SK-N-SH (cell line): ENCODE data around the gene PSMA3. TPM values are rescaled to one million over a fixed set of nuclear protein-coding genes. Genes with fewer than 3 reads are reported as not detected.

ENCODE experiments used
- CTCF ChIA-PET: fragments of 300-600, 350-600 bp; formaldehyde crosslinking; extraction: SDS; loops from one replicate; lab custom pipeline; 2021; lab: Yijun Ruan, JAX
- POLR2A ChIA-PET: fragments of 350-600 bp; sonication (Branson Sonifier 250); formaldehyde crosslinking; extraction: SDS; loops from one replicate; lab custom pipeline; 2020; ENCODE audit warnings: antibody characterized with exemption, inconsistent platforms; lab: Yijun Ruan, JAX
- DNase-seq: peaks from one replicate; pipeline ENCODE4 v3.0.0; 2012
- H2AFZ ChIP-seq: fragments of 200-600 bp; sonication (generic); 2 replicates; pipeline ENCODE4 v1.8.1; 2016; ENCODE audit warnings: antibody characterized with exemption, mild to moderate bottlenecking, low read depth
- H3F3A ChIP-seq: fragments of 200-600 bp; sonication (generic); replicated peaks from 2 replicates; pipeline ENCODE3; 2016; ENCODE audit warnings: antibody characterized with exemption, mild to moderate bottlenecking; ENCODE audit not compliant: insufficient read depth
- H3K27ac ChIP-seq, 2 experiments: fragments of 200-500 bp in 1 of 2; fragments of 200-600 bp in 1 of 2; sonication (Bioruptor generic) in 1 of 2; sonication (generic), shearing (Covaris generic) in 1 of 2; 2 replicates each; pipeline versions ENCODE4 v1.5.1 to v1.6.1; 2014 to 2016; ENCODE audit warnings: low read depth in 2 of 2, inconsistent platforms in 1 of 2, low read length in 1 of 2, mild to moderate bottlenecking in 1 of 2, mixed read lengths in 1 of 2
- H3K27me3 ChIP-seq: fragments of 200-600 bp; sonication (generic), shearing (Covaris generic); 2 replicates; pipeline ENCODE4 v1.6.1; 2016; ENCODE audit warnings: mixed run types; ENCODE audit not compliant: insufficient read depth
- H3K36me3 ChIP-seq, 2 experiments: fragments of 200-500 bp in 1 of 2; fragments of 200-600 bp in 1 of 2; sonication (Bioruptor generic) in 1 of 2; sonication (generic) in 1 of 2; replicated peaks in 1 of 2; 2 replicates each; pipeline versions ENCODE3 to v1.5.1; 2014 to 2016; ENCODE audit warnings: low read length in 1 of 2, mild to moderate bottlenecking in 1 of 2; ENCODE audit not compliant: insufficient read depth in 2 of 2, control insufficient read depth in 1 of 2
- H3K4me1 ChIP-seq, 2 experiments: fragments of 200-500 bp in 1 of 2; fragments of 200-600 bp in 1 of 2; sonication (Bioruptor generic) in 1 of 2; sonication (generic), shearing (Covaris generic) in 1 of 2; 2 replicates each; pipeline versions ENCODE4 v1.5.1 to v1.6.1; 2014 to 2016; ENCODE audit warnings: low read depth in 1 of 2, low read length in 1 of 2, mixed run types in 1 of 2; ENCODE audit not compliant: insufficient read depth in 2 of 2, control insufficient read depth in 1 of 2
- H3K4me2 ChIP-seq: fragments of 200-600 bp; sonication (generic), shearing (Covaris generic); 2 replicates; pipeline ENCODE4 v1.6.1; 2017; ENCODE audit warnings: mixed run types
- H3K4me3 ChIP-seq, 2 experiments: fragments of 200-500 bp in 1 of 2; fragments of 200-600 bp in 1 of 2; sonication (Bioruptor generic) in 1 of 2; sonication (generic), shearing (Covaris generic) in 1 of 2; 2 replicates each; pipeline versions ENCODE4 v1.5.1 to v1.8.1; 2014 to 2016; ENCODE audit warnings: low read depth in 2 of 2, inconsistent platforms in 1 of 2, low read length in 1 of 2, mild to moderate bottlenecking in 1 of 2, mixed read lengths in 1 of 2, moderate library complexity in 1 of 2
- H3K79me2 ChIP-seq: fragments of 200-600 bp; sonication (generic); 2 replicates; pipeline ENCODE4 v1.8.1; 2017; ENCODE audit warnings: mild to moderate bottlenecking; ENCODE audit not compliant: insufficient read depth
- H3K9ac ChIP-seq: fragments of 200-600 bp; sonication (generic); 2 replicates; pipeline ENCODE4 v1.6.1; 2017; ENCODE audit warnings: mixed run types
- H3K9me2 ChIP-seq: fragments of 200-600 bp; sonication (generic); 2 replicates; pipeline ENCODE4 v1.6.1; 2017; ENCODE audit warnings: mixed run types
- H3K9me3 ChIP-seq: fragments of 200-600 bp; sonication (generic); 2 replicates; pipeline ENCODE4 v1.6.1; 2017; ENCODE audit warnings: mixed run types, mild to moderate bottlenecking, moderate library complexity
- H4K20me1 ChIP-seq: fragments of 200-600 bp; sonication (generic); 2 replicates; pipeline ENCODE4 v1.6.1; 2017; ENCODE audit warnings: mild to moderate bottlenecking, mixed run types; ENCODE audit not compliant: insufficient read depth
- FOSL2 ChIP-seq: IDR thresholded peaks from 2 replicates; pipeline ENCODE4 v1.4.0; 2012; ENCODE audit warnings: low read depth, mild to moderate bottlenecking, moderate library complexity, borderline replicate concordance
- RCOR1 ChIP-seq: fragments of 150-350 bp; IDR thresholded peaks from 2 replicates; pipeline ENCODE4 v1.6.1; 2017; ENCODE audit warnings: antibody characterized with exemption, low read length
- WGBS: methylation state at CpG from one replicate; pipeline ENCODE4 v1.1.6; 2017; ENCODE audit warnings: low lambda C conversion rate; 5-methylcytosine and 5-hydroxymethylcytosine counted together
- polyA plus RNA-seq, 3 experiments: library from polyadenylated mRNA; depleted of rRNA; stranded (reverse); fragments of >200 nt; gene quantifications; 2 replicates each; pipeline ENCODE4 v1.2.3, GENCODE V29; 2012
- TF ChIP-seq, protein P1 (sequence below): IDR thresholded peaks from 2 replicates; pipeline ENCODE4 v1.6.1; 2012; ENCODE audit warnings: mild to moderate bottlenecking, low read depth, low read length, moderate library complexity
- TF ChIP-seq, protein P2 (sequence below): fragments of 200-600 bp; sonication (generic); IDR thresholded peaks from 2 replicates; pipeline ENCODE4 v1.6.1; 2017; ENCODE audit warnings: antibody characterized with exemption, mild to moderate bottlenecking, moderate library complexity
- TF ChIP-seq, protein P3 (sequence below): fragments of 150-350 bp; IDR thresholded peaks from 2 replicates; pipeline ENCODE4 v1.6.1; 2017; ENCODE audit warnings: antibody characterized with exemption, low read length, low read depth, borderline replicate concordance

The PSMA3 gene
- polyA plus RNA-seq, 1 of the 3 experiments (the other 2 are of a cell fraction), result 203 TPM

GRCh38 chr14:58298477-58299400 lies 54.1 kb downstream of the PSMA3 start, which contains the start of gene ARID4A (continued):
- TF ChIP-seq, protein P1, sequence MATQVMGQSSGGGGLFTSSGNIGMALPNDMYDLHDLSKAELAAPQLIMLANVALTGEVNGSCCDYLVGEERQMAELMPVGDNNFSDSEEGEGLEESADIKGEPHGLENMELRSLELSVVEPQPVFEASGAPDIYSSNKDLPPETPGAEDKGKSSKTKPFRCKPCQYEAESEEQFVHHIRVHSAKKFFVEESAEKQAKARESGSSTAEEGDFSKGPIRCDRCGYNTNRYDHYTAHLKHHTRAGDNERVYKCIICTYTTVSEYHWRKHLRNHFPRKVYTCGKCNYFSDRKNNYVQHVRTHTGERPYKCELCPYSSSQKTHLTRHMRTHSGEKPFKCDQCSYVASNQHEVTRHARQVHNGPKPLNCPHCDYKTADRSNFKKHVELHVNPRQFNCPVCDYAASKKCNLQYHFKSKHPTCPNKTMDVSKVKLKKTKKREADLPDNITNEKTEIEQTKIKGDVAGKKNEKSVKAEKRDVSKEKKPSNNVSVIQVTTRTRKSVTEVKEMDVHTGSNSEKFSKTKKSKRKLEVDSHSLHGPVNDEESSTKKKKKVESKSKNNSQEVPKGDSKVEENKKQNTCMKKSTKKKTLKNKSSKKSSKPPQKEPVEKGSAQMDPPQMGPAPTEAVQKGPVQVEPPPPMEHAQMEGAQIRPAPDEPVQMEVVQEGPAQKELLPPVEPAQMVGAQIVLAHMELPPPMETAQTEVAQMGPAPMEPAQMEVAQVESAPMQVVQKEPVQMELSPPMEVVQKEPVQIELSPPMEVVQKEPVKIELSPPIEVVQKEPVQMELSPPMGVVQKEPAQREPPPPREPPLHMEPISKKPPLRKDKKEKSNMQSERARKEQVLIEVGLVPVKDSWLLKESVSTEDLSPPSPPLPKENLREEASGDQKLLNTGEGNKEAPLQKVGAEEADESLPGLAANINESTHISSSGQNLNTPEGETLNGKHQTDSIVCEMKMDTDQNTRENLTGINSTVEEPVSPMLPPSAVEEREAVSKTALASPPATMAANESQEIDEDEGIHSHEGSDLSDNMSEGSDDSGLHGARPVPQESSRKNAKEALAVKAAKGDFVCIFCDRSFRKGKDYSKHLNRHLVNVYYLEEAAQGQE, result 0 out of 2 replicates have a peak, but pooled peaks have one; percentile 27
- TF ChIP-seq FOSL2, result no peak
- TF ChIP-seq, protein P2, sequence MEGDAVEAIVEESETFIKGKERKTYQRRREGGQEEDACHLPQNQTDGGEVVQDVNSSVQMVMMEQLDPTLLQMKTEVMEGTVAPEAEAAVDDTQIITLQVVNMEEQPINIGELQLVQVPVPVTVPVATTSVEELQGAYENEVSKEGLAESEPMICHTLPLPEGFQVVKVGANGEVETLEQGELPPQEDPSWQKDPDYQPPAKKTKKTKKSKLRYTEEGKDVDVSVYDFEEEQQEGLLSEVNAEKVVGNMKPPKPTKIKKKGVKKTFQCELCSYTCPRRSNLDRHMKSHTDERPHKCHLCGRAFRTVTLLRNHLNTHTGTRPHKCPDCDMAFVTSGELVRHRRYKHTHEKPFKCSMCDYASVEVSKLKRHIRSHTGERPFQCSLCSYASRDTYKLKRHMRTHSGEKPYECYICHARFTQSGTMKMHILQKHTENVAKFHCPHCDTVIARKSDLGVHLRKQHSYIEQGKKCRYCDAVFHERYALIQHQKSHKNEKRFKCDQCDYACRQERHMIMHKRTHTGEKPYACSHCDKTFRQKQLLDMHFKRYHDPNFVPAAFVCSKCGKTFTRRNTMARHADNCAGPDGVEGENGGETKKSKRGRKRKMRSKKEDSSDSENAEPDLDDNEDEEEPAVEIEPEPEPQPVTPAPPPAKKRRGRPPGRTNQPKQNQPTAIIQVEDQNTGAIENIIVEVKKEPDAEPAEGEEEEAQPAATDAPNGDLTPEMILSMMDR, result no peak
- TF ChIP-seq, all 33 proteins: peak for 5

- CTCF ChIA-PET, result interaction anchor here (1.1 kb wide), 1 partner anchor 8 kb away, joined by 3 read pairs; no protein-coding TSS in a partner anchor
- DNase-seq, result no peak
These were observed 55.0 kb downstream of the PSMA3 start for GRCh38 chr14:58299401-58300330.

More at GRCh38 chr14:58299401-58300330, 55.0 kb downstream of the PSMA3 start:
- H2AFZ ChIP-seq, result peak overlapping the region; percentile 61; the same call in 1 of the 2 replicates
- POLR2A ChIA-PET, result no interaction called here
- peak; percentile 10; the same call in 1 of the 2 replicates for TF ChIP-seq RCOR1
- TF ChIP-seq, protein P3, sequence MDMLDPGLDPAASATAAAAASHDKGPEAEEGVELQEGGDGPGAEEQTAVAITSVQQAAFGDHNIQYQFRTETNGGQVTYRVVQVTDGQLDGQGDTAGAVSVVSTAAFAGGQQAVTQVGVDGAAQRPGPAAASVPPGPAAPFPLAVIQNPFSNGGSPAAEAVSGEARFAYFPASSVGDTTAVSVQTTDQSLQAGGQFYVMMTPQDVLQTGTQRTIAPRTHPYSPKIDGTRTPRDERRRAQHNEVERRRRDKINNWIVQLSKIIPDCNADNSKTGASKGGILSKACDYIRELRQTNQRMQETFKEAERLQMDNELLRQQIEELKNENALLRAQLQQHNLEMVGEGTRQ, result no peak
- TF ChIP-seq, all 33 proteins: peak for 1
- no peaks in the 10 kb centered on the region for H3K9me3 ChIP-seq
- peak overlapping the region; percentile 75 for H3K9ac ChIP-seq
- H3F3A ChIP-seq, result peaks cover 6% of the 10 kb centered on the region
- H3K27me3 ChIP-seq, result no peaks in the 10 kb centered on the region
- 3% methylated on average over 33 of the region's 48 CpGs for WGBS
- H4K20me1 ChIP-seq, result peaks cover 29% of the 10 kb centered on the region
- H3K4me3 ChIP-seq, result peak overlapping the region; percentile 91 to 100
- H3K4me1 ChIP-seq, result peaks cover 2 to 6% of the 10 kb centered on the region in 2 experiments; a peak in 2 of 4 replicates
- H3K79me2 ChIP-seq, result peaks cover 75% of the 10 kb centered on the region
- peak overlapping the region; percentile 50 to 90 for H3K27ac ChIP-seq
- H3K9me2 ChIP-seq, result no peaks in the 10 kb centered on the region
- peak overlapping the region; percentile 85 for H3K4me2 ChIP-seq
- H3K36me3 ChIP-seq, result peaks cover 32 to 42% of the 10 kb centered on the region in 2 experiments
